ENCODE measurements around the gene UCHL5.
"Not testable (repeated sequence)": the region's sequence is repeated elsewhere in the genome, so short reads cannot be mapped to it uniquely, and the experiment has no call there.

UCHL5 gene

DNA sequence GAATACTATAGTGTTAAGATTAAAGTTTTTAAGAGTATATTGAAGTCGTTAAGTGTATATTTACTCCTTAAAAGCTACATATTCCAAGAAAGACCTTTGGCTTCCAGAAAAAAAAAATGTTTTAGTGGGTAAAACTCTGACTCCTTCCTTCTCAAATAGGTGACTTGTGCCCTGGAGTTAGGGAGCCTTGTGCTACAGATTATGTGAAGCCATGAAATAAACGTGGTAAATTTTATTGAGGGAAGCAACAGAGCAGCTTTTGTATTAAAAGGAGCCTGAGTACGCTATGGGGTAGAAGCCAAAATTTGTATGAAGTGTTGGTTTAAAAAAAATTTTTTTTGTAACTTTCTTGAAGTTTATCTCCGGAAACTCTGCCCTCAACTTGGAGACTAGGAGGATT lies 1.2 kb upstream of the UCHL5 start:
- DNase-seq (ENCODE audit: low spot score in 2 of 2) (no peak), ATAC-seq (replicated peaks; ENCODE audit: extremely low read depth, poor library complexity, severe bottlenecking) (no peak)
- peak overlapping the region; percentile 91 for H3K4me3 Mint-ChIP-seq
- H3K27me3 Mint-ChIP-seq: no peaks in the 10 kb centered on the region
- H3K4me1 Mint-ChIP-seq: peaks cover 63% of the 10 kb centered on the region
- H3K36me3 Mint-ChIP-seq (ENCODE audit: insufficient read depth): peaks cover 18% of the 10 kb centered on the region
- no peaks in the 10 kb centered on the region for H3K9me3 Mint-ChIP-seq
- peak overlapping the region; percentile 95 for H3K27ac Mint-ChIP-seq (ENCODE audit: low read depth)

DNA sequence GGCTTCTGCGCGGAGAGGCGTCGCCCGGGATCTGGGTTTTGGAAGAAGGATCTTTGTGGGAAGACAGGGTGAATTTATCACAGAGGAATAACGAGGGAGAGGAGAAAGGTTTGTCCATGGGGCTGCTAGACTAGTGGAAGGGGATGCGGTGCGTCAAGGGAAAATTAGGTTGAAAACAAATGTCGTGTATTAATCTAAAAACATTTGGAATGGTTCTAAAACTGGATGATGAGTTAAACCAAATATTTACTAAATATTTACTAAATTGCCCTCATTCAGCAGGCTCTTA lies 899 bp upstream of the UCHL5 start:
- peak overlapping the region; percentile 95 for H3K27ac Mint-ChIP-seq (ENCODE audit: low read depth)
- H3K27me3 Mint-ChIP-seq: no peaks in the 10 kb centered on the region
- peaks cover 18% of the 10 kb centered on the region for H3K36me3 Mint-ChIP-seq (ENCODE audit: insufficient read depth)
- no peak for ATAC-seq (replicated peaks; ENCODE audit: extremely low read depth, poor library complexity, severe bottlenecking)
- H3K9me3 Mint-ChIP-seq: no peaks in the 10 kb centered on the region
- H3K4me3 Mint-ChIP-seq: peak overlapping the region; percentile 91
- peaks cover 60% of the 10 kb centered on the region for H3K4me1 Mint-ChIP-seq
- DNase-seq (ENCODE audit: low spot score in 2 of 2): no peak

DNA sequence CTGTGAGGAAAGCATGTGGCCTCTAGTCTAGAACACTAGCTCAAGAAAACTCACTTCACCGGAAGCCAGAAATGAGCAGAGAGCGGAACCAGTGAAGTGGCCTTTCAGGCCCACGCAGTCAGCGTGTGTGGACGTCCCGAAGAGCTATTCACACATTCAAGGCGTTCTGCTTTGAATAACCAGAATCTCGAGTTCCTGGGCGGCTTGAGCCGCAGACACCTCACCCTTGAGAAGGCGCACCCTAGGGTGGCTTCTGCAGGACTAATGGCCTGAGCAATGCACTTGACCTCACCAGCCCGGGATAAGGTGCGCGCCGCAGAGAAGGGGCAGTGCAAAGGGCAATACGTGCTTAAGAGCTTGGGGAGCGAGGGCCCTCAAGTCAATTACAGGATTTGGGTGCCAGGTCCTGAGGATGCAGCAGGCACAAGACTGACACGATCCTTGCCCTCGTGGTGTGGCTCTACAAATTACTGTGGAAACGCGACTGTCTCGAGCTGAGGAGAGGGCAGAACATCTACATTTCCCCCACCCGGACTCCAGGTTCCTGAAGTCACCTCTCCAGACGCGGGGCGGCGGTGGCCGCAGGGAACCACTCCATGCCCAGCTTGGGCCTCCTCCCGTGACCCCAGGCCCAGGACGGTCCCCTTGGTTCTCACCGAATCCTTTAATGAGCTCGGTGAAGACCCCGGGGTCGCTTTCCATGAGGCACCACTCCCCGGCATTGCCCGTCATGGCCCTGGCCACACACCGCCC lies 455 bp downstream of the UCHL5 start:
- Mint-ChIP-seq H3K36me3 (ENCODE audit: insufficient read depth) (peaks cover 18% of the 10 kb centered on the region), H3K4me1 (peaks cover 61% of the 10 kb centered on the region), H3K27me3 (no peaks in the 10 kb centered on the region), H3K4me3 (peak overlapping the region; percentile 91), H3K27ac (ENCODE audit: low read depth) (peak overlapping the region; percentile 95), H3K9me3 (no peaks in the 10 kb centered on the region)
- ATAC-seq (replicated peaks; ENCODE audit: extremely low read depth, poor library complexity, severe bottlenecking): peak; percentile 47
- peak; percentile 35 to 51 for DNase-seq (ENCODE audit: low spot score in 2 of 2)

DNA sequence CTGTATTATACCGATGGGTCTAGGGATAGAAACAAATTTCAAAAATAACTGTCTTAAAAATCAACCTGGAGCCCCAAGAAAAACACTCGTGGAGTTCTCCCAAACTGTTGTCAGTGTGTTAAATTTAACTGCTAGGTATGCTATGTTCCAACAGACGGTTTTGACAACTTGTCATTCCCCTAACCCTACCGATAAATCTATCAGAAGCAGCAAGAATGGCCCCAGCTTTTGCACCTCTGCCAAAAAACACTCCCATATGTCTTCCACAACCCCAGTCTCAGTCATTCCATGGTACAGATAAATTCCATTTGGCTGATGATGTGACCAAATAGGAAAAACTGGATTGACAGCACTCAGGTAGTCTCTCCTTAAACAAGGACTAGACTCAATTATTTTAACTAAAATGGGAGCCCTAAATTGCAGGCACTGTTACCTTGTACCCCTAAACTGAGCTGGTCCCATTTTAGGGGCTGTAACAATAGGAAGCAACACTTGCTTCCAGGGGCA lies 4.9 kb downstream of the UCHL5 start:
- Mint-ChIP-seq H3K9me3 (no peaks in the 10 kb centered on the region), H3K27ac (ENCODE audit: low read depth) (no peak overlapping the region), H3K4me1 (peaks cover 45% of the 10 kb centered on the region), H3K4me3 (no peak overlapping the region), H3K27me3 (no peaks in the 10 kb centered on the region), H3K36me3 (ENCODE audit: insufficient read depth) (peaks cover 19% of the 10 kb centered on the region)
- DNase-seq (ENCODE audit: low spot score in 2 of 2) (no peak), ATAC-seq (replicated peaks; ENCODE audit: extremely low read depth, poor library complexity, severe bottlenecking) (no peak)

GRCh38 chr1:193048913-193049312 lies 10.2 kb downstream of the UCHL5 start:
- H3K4me3 Mint-ChIP-seq; H3K27me3 Mint-ChIP-seq; ATAC-seq (replicated peaks; ENCODE audit: extremely low read depth, poor library complexity, severe bottlenecking); H3K4me1 Mint-ChIP-seq; H3K27ac Mint-ChIP-seq (ENCODE audit: low read depth); DNase-seq (ENCODE audit: low spot score in 2 of 2); H3K9me3 Mint-ChIP-seq: not testable (repeated sequence)
- peaks cover 20% of the 10 kb centered on the region for H3K36me3 Mint-ChIP-seq (ENCODE audit: insufficient read depth)

DNA sequence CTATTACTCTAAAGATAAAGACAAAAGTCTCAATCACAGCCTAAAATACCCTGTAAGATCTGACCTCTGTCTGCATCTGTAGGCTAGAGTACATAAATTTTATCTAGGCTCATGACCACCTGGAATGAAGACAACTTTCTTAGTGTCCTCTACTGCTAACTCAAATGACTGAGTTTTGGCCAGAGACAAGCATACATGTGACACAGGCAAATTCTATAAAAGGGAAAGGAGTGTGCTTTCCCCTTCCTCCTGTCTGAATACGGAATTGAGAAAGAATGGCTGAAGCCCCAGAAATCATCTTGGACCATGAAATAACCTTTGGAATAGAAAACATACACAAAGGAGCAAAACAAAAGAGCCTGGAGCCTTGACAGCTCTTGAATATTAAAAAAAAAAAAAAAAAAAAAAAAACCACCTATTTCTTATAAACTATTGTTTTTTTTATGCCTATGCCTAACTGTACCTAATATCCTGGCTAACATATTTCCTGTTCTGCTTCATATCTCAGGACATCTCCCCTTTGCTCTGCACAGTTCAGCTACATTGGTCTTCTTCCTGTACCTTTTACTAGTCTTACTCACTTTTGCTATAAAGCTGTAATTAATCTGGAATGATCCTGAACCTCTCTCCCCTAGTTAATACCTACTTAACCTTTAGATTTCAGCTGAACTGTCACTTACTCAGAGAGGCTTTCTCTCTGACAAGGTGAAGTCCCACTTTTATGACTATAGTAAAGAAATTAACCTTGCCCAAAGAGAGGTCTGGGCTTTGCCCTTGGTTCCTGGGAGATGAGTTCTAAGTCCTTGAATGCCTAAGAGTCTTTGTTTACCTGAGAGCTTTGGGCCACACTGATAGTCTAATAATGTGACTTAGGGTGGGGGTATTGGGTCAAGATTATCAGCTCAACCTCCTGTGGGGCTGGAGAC lies 16.1 kb downstream of the UCHL5 start:
- DNase-seq (ENCODE audit: low spot score in 2 of 2) (no peak), ATAC-seq (replicated peaks; ENCODE audit: extremely low read depth, poor library complexity, severe bottlenecking) (no peak)
- H3K27me3 Mint-ChIP-seq: no peaks in the 10 kb centered on the region
- H3K9me3 Mint-ChIP-seq: no peaks in the 10 kb centered on the region
- no peak overlapping the region for H3K4me3 Mint-ChIP-seq
- H3K4me1 Mint-ChIP-seq: peaks cover 18% of the 10 kb centered on the region
- H3K36me3 Mint-ChIP-seq (ENCODE audit: insufficient read depth): peaks cover 10% of the 10 kb centered on the region
- H3K27ac Mint-ChIP-seq (ENCODE audit: low read depth): peak overlapping the region; percentile 14

- no peak for ATAC-seq (replicated peaks; ENCODE audit: extremely low read depth, poor library complexity, severe bottlenecking)
- H3K27me3 Mint-ChIP-seq: no peaks in the 10 kb centered on the region
- H3K4me3 Mint-ChIP-seq: no peak overlapping the region
- peaks cover 40% of the 10 kb centered on the region for H3K4me1 Mint-ChIP-seq
- H3K27ac Mint-ChIP-seq (ENCODE audit: low read depth): peak overlapping the region; percentile 30
- no peaks in the 10 kb centered on the region for H3K9me3 Mint-ChIP-seq
- H3K36me3 Mint-ChIP-seq (ENCODE audit: insufficient read depth): peaks cover 7% of the 10 kb centered on the region
- no peak for DNase-seq (ENCODE audit: low spot score in 2 of 2)
These were observed 19.1 kb downstream of the UCHL5 start for GRCh38 chr1:193040011-193040410.

DNA sequence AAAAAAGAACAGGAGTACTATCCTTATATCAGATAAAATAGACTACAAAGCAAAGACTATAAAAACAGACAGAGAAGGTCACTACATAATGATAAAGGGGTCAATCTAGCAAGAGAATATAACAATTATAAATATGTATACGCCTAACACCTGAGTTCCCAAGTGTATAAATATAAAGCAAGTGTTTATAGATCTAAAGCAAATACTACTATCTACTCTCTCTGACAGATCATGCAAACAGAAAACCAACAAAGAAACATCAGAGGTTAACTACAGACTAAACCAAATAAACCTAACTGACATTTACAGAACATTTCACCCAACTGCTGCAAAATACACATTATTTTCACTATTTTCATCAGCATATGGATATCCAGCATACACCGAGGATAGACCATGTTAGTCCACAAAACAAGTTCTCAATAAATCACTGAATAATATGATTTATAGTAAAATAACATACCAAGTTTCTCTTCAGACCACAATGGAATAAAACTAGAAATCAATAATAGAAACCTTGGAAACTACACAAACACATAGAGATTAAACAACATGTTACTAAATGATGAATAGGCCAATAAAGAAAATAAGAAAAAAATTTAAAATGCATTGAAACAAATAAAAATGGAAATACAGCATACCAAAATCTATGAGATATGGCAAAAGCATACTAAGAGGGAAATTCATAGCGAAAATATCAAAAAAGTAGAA lies 22.7 kb downstream of the UCHL5 start:
- Mint-ChIP-seq H3K9me3 (no peaks in the 10 kb centered on the region), H3K36me3 (ENCODE audit: insufficient read depth) (peaks cover 3% of the 10 kb centered on the region), H3K4me3 (no peak overlapping the region), H3K27ac (ENCODE audit: low read depth) (peak overlapping the region; percentile 58), H3K27me3 (no peaks in the 10 kb centered on the region), H3K4me1 (peaks cover 55% of the 10 kb centered on the region)
- DNase-seq (ENCODE audit: low spot score in 2 of 2): no peak
- ATAC-seq (replicated peaks; ENCODE audit: extremely low read depth, poor library complexity, severe bottlenecking): no peak

DNA sequence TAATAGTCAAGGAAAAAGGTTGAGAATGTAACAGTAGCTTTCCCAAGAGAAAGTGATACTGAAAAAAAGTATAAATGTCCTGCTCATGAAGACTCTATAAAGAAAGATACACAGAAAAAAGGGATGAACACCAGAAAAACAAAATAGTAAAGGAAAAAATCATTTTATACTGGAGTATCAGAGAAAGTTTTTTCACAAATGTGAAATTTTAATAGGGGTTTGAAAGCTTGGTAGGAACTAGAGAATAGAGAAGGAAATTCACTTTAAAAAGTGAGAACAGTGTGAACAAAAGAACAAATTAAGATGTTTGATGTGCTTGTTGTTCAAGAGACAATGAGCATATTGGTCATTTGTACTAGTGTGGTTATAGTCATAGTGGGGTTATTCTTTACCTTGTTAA lies 25.6 kb downstream of the UCHL5 start:
- DNase-seq (ENCODE audit: low spot score in 2 of 2) (no peak), ATAC-seq (replicated peaks; ENCODE audit: extremely low read depth, poor library complexity, severe bottlenecking) (no peak)
- no peaks in the 10 kb centered on the region for H3K27me3 Mint-ChIP-seq
- H3K4me1 Mint-ChIP-seq: peaks cover 41% of the 10 kb centered on the region
- H3K4me3 Mint-ChIP-seq: no peak overlapping the region
- no peaks in the 10 kb centered on the region for H3K9me3 Mint-ChIP-seq
- H3K36me3 Mint-ChIP-seq (ENCODE audit: insufficient read depth): peaks cover 5% of the 10 kb centered on the region
- H3K27ac Mint-ChIP-seq (ENCODE audit: low read depth): no peak overlapping the region

- not testable (repeated sequence) for H3K27ac Mint-ChIP-seq (ENCODE audit: low read depth); ATAC-seq (replicated peaks; ENCODE audit: extremely low read depth, poor library complexity, severe bottlenecking); H3K36me3 Mint-ChIP-seq (ENCODE audit: insufficient read depth); DNase-seq (ENCODE audit: low spot score in 2 of 2); H3K4me3 Mint-ChIP-seq; H3K9me3 Mint-ChIP-seq; H3K27me3 Mint-ChIP-seq
- peaks cover 41% of the 10 kb centered on the region for H3K4me1 Mint-ChIP-seq
These were observed 26.3 kb downstream of the UCHL5 start for GRCh38 chr1:193032643-193033427.

GRCh38 chr1:193031431-193031830 lies 27.7 kb downstream of the UCHL5 start:
- H3K36me3 Mint-ChIP-seq (ENCODE audit: insufficient read depth): peaks cover 9% of the 10 kb centered on the region
- no peaks in the 10 kb centered on the region for H3K27me3 Mint-ChIP-seq
- DNase-seq (ENCODE audit: low spot score in 2 of 2) (no peak), ATAC-seq (replicated peaks; ENCODE audit: extremely low read depth, poor library complexity, severe bottlenecking) (no peak)
- no peaks in the 10 kb centered on the region for H3K9me3 Mint-ChIP-seq
- H3K4me1 Mint-ChIP-seq: peaks cover 29% of the 10 kb centered on the region
- H3K4me3 Mint-ChIP-seq: no peak overlapping the region
- H3K27ac Mint-ChIP-seq (ENCODE audit: low read depth): no peak overlapping the region

- Mint-ChIP-seq H3K4me3 (no peak overlapping the region), H3K9me3 (no peaks in the 10 kb centered on the region), H3K27me3 (no peaks in the 10 kb centered on the region), H3K36me3 (ENCODE audit: insufficient read depth) (peaks cover 14% of the 10 kb centered on the region), H3K27ac (ENCODE audit: low read depth) (peak overlapping the region; percentile 57), H3K4me1 (peaks cover 20% of the 10 kb centered on the region)
- ATAC-seq (replicated peaks; ENCODE audit: extremely low read depth, poor library complexity, severe bottlenecking) (no peak), DNase-seq (ENCODE audit: low spot score in 2 of 2) (no peak)
These were observed 28.9 kb downstream of the UCHL5 start for GRCh38 chr1:193030280-193030679.

Data from central memory CD8-positive, alpha-beta T cell (primary cell).